Liver (tissue), 9 donors: ENCODE results near the gene DIPK2A. TPM values are rescaled to one million over a fixed set of nuclear protein-coding genes. Genes with fewer than 3 reads are reported as not detected.

ENCODE experiments used
- DNase-seq: peaks from one replicate; pipeline ENCODE4 v3.0.0-alpha.2; 2017; ENCODE audit warnings: low spot score
- H3K27ac ChIP-seq, 2 donors: one replicate each; pipeline ENCODE4 v1.7.0; 2013; ENCODE audit warnings: inconsistent platforms in 2 of 2, low read length in 2 of 2, control low read depth in 1 of 2, low read depth in 1 of 2, mild to moderate bottlenecking in 1 of 2
- H3K27me3 ChIP-seq, 4 donors: one replicate each; pipeline versions ENCODE4 v1.6.1 to v1.7.0; 2013; ENCODE audit warnings: low read length in 3 of 4, inconsistent platforms in 1 of 4, mild to moderate bottlenecking in 1 of 4, moderate library complexity in 1 of 4; ENCODE audit not compliant: control insufficient read depth in 4 of 4, insufficient read depth in 4 of 4
- H3K36me3 ChIP-seq, 4 donors: one replicate each; pipeline versions ENCODE4 v1.6.1 to v1.7.0; 2013; ENCODE audit warnings: low read length in 3 of 4, mild to moderate bottlenecking in 3 of 4, low read depth in 1 of 4, moderate library complexity in 1 of 4; ENCODE audit not compliant: control insufficient read depth in 4 of 4, insufficient read depth in 3 of 4
- H3K4me1 ChIP-seq, 4 donors: one replicate each; pipeline versions ENCODE4 v1.6.1 to v1.7.0; 2013; ENCODE audit warnings: low read length in 3 of 4, mild to moderate bottlenecking in 3 of 4, moderate library complexity in 1 of 4; ENCODE audit not compliant: control insufficient read depth in 4 of 4, insufficient read depth in 4 of 4
- H3K4me3 ChIP-seq, 3 donors: one replicate each; pipeline versions ENCODE4 v1.6.1 to v1.7.0; 2013; ENCODE audit warnings: low read length in 3 of 3, control low read depth in 1 of 3, low read depth in 1 of 3, mild to moderate bottlenecking in 1 of 3
- H3K9ac ChIP-seq, 2 donors: one replicate each; pipeline ENCODE4 v1.7.0; 2013; ENCODE audit warnings: low read length in 2 of 2, mild to moderate bottlenecking in 2 of 2, moderate library complexity in 2 of 2, control low read depth in 1 of 2, low read depth in 1 of 2
- H3K9me3 ChIP-seq, 4 donors: one replicate each; pipeline versions ENCODE4 v1.6.1 to v1.7.0; 2013; ENCODE audit warnings: low read length in 3 of 4; ENCODE audit not compliant: control insufficient read depth in 4 of 4
- ATF3 ChIP-seq: IDR thresholded peaks from 2 replicates; pipeline ENCODE4 v1.6.1; 2016; ENCODE audit warnings: antibody characterized with exemption
- EGR1 ChIP-seq, 2 donors: IDR thresholded peaks; 2 replicates each; pipeline ENCODE4 v1.6.1; 2016 to 2018; ENCODE audit warnings: antibody characterized with exemption in 2 of 2, low read depth in 2 of 2
- FOXA1 ChIP-seq: IDR thresholded peaks from 2 replicates; pipeline ENCODE4 v1.6.1; 2016; ENCODE audit warnings: antibody characterized with exemption
- FOXA2 ChIP-seq: IDR thresholded peaks from 2 replicates; pipeline ENCODE4 v1.6.1; 2016; ENCODE audit warnings: antibody characterized with exemption
- GABPA ChIP-seq, 2 donors: IDR thresholded peaks in 1 of 2; conservative IDR thresholded peaks in 1 of 2; 2 replicates each; pipeline ENCODE4 v1.6.1; 2016; ENCODE audit warnings: antibody characterized with exemption in 2 of 2, mild to moderate bottlenecking in 1 of 2, moderate library complexity in 1 of 2
- HNF4A ChIP-seq, 2 donors: conservative IDR thresholded peaks; 2 replicates each; pipeline ENCODE4 v1.6.1; 2016; ENCODE audit warnings: antibody characterized with exemption in 2 of 2, mild to moderate bottlenecking in 2 of 2
- HNF4G ChIP-seq: IDR thresholded peaks from 2 replicates; pipeline ENCODE4 v1.6.1; 2016; ENCODE audit warnings: antibody characterized with exemption
- JUND ChIP-seq, 2 donors: IDR thresholded peaks; 2 replicates each; pipeline ENCODE4 v1.6.1; 2016; ENCODE audit warnings: antibody characterized with exemption in 2 of 2
- MAX ChIP-seq: IDR thresholded peaks from 2 replicates; pipeline ENCODE4 v1.6.1; 2016; ENCODE audit warnings: antibody characterized with exemption
- NR2F2 ChIP-seq: IDR thresholded peaks from 2 replicates; pipeline ENCODE4 v1.6.1; 2016; ENCODE audit warnings: antibody characterized with exemption
- RAD21 ChIP-seq, 2 donors: IDR thresholded peaks; 2 replicates each; pipeline ENCODE4 v1.6.1; 2016; ENCODE audit warnings: antibody characterized with exemption in 2 of 2, mild to moderate bottlenecking in 2 of 2
- RXRA ChIP-seq, 2 donors: IDR thresholded peaks; 2 replicates each; pipeline ENCODE4 v1.6.1; 2017 to 2018; ENCODE audit warnings: antibody characterized with exemption in 2 of 2, mild to moderate bottlenecking in 1 of 2
- SP1 ChIP-seq: IDR thresholded peaks from 2 replicates; pipeline ENCODE4 v1.6.1; 2018; ENCODE audit warnings: antibody characterized with exemption, mild to moderate bottlenecking
- TAF1 ChIP-seq: conservative IDR thresholded peaks from 2 replicates; pipeline ENCODE4 v1.6.1; 2016; ENCODE audit warnings: antibody characterized with exemption, mild to moderate bottlenecking
- YY1 ChIP-seq: IDR thresholded peaks from 2 replicates; pipeline ENCODE4 v1.6.1; 2016; ENCODE audit warnings: antibody characterized with exemption, mild to moderate bottlenecking
- whole genome bisulfite sequencing: extraction: QIAGEN DNeasy Blood & Tissue Kit; methylation state at CpG from one replicate; pipeline ENCODE4 v1.1.7; 2013; 5-methylcytosine and 5-hydroxymethylcytosine counted together
- polyA plus RNA-seq, 2 donors: library from polyadenylated mRNA; stranded (reverse) in 1 of 2; unstranded in 1 of 2; fragments of 200-250 nt in 1 of 2; fragments of >200 nt in 1 of 2; fragmentation: Nextera tagmentation in 1 of 2; extraction: Ambion mirVana in 1 of 2; gene quantifications; one replicate each; pipeline versions ENCODE4 v1.2.1 to v1.2.3, GENCODE V29; 2013 to 2015
- total RNA-seq, 2 donors: library from RNA; depleted of rRNA; stranded (reverse); fragments of >200 nt; gene quantifications; one replicate each; pipeline ENCODE4 v1.2.3, GENCODE V29; 2014
- TF ChIP-seq, protein P1 (sequence below): fragments of 150-350 bp; IDR thresholded peaks from 2 replicates; pipeline ENCODE4 v1.5.1; 2017; ENCODE audit warnings: improper control_type of control experiment, low read depth, low read length; ENCODE audit not compliant: missing input control
- TF ChIP-seq, protein P2 (sequence below): IDR thresholded peaks from 2 replicates; pipeline ENCODE4 v1.6.1; 2016; ENCODE audit warnings: antibody characterized with exemption
- TF ChIP-seq, protein P3 (sequence below): IDR thresholded peaks from 2 replicates; pipeline ENCODE4 v1.6.1; 2016; ENCODE audit warnings: antibody characterized with exemption, mild to moderate bottlenecking
- donor health status: healthy.
- donor health status: healthy.
- donor health status: healthy.
- donor health status: healthy.
- donor health status: healthy.

DIPK2A gene
- total and polyA plus RNA-seq, 4 donors, result 4.6 to 81.1 (median 23.4) TPM

- H3K9ac ChIP-seq, result peak overlapping the region; percentile 59 to 98
- H3K27me3 ChIP-seq, result no peaks in the 10 kb centered on the region
- H3K27ac ChIP-seq, result peak overlapping the region; percentile 96 to 100
- H3K9me3 ChIP-seq, result no peaks in the 10 kb centered on the region
- peaks cover 0 to 1% (median 0%) of the 10 kb centered on the region in 4 donors for H3K36me3 ChIP-seq
- DNase-seq, result peak; percentile 74
- peak overlapping the region; percentile 81 to 97 (median 89) for H3K4me3 ChIP-seq
- under 1% methylated on average over 83 of the region's 83 CpGs for WGBS
- H3K4me1 ChIP-seq, result peaks cover 0 to 23% (median 12%) of the 10 kb centered on the region in 4 donors
- TF ChIP-seq FOXA1, result no peak
- TF ChIP-seq, protein P1, sequence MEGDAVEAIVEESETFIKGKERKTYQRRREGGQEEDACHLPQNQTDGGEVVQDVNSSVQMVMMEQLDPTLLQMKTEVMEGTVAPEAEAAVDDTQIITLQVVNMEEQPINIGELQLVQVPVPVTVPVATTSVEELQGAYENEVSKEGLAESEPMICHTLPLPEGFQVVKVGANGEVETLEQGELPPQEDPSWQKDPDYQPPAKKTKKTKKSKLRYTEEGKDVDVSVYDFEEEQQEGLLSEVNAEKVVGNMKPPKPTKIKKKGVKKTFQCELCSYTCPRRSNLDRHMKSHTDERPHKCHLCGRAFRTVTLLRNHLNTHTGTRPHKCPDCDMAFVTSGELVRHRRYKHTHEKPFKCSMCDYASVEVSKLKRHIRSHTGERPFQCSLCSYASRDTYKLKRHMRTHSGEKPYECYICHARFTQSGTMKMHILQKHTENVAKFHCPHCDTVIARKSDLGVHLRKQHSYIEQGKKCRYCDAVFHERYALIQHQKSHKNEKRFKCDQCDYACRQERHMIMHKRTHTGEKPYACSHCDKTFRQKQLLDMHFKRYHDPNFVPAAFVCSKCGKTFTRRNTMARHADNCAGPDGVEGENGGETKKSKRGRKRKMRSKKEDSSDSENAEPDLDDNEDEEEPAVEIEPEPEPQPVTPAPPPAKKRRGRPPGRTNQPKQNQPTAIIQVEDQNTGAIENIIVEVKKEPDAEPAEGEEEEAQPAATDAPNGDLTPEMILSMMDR, result peak; percentile 43
- TF ChIP-seq RAD21 (IDR thresholded peaks at IDR 0.05), result peak in 1 of 2 donors; percentile 69
- TF ChIP-seq HNF4A (conservative IDR thresholded peaks at IDR 0.05), result no peak
- no peak for TF ChIP-seq TAF1
These were observed 1.1 kb downstream of the DIPK2A start for GRCh38 chr3:143972505-143973258.

DNA sequence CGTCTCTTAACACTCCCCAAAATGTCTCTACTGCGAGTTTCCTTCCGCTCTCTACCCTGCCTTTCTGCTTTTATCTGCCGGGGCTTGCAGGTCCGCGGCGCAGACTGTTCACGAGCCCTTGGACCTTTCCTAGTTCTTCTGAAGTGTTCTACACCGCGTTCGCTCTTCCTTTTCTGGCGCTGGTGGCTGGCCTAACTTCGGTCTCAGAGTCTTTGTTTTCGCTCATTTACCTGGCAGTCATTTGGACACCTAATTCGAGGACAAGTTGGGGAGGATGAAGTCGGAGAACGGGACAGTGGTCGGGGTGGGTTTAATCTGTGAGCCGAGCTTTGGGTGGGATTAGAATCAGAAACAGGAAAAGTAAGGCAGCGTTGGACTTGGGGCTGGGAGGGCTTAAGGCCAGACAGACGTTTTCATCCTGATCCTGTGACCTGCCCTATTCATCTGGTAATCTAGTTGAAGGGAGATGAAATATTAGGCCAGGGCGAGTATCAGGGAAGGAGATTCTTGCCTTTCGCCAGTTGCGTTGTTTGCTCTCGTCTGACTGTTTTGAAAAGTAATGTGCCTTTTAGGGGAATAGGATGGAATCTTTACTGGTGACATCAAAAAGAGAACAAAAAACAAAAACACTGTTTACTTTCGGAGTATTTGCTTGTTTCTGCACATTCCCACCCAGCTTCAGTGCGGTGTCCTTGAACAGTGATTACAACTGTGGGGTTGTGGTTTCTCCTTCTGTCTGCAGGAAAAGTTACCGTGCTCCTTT, 1.8 kb downstream of the DIPK2A start:
- Histone ChIP-seq H3K4me3 (peak overlapping the region; percentile 81 to 97 (median 89)), H3K4me1 (peaks cover 1 to 28% (median 12%) of the 10 kb centered on the region in 4 donors), H3K9ac (peak overlapping the region; percentile 59 to 98), H3K27me3 (no peaks in the 10 kb centered on the region), H3K9me3 (no peaks in the 10 kb centered on the region), H3K36me3 (peaks cover 0 to 1% (median 0%) of the 10 kb centered on the region in 4 donors), H3K27ac (peak overlapping the region; percentile 96 to 100)
- under 1% methylated on average over 28 of the region's 28 CpGs for WGBS
- TF ChIP-seq HNF4G (no peak), NR2F2 (no peak), JUND (IDR thresholded peaks at IDR 0.05) (peak in 1 of 2 donors; percentile 24), RXRA (IDR thresholded peaks at IDR 0.05) (peak in 1 of 2 donors; percentile 29), HNF4A (conservative IDR thresholded peaks at IDR 0.05) (peak; percentile 7 to 41), TAF1 (peak; percentile 18), MAX (peak; percentile 33), YY1 (peak; percentile 64), FOXA2 (peak; percentile 46), FOXA1 (peak; percentile 60), RAD21 (IDR thresholded peaks at IDR 0.05) (peak in 1 of 2 donors; percentile 80), GABPA (IDR thresholded peaks at IDR 0.05 in 1 of 2, conservative IDR thresholded peaks at IDR 0.05 in 1 of 2) (no peak), SP1 (peak; percentile 17), EGR1 (IDR thresholded peaks at IDR 0.05; ENCODE audit: low read depth in 2 of 2) (no peak), ATF3 (no peak)
- TF ChIP-seq, protein P2, sequence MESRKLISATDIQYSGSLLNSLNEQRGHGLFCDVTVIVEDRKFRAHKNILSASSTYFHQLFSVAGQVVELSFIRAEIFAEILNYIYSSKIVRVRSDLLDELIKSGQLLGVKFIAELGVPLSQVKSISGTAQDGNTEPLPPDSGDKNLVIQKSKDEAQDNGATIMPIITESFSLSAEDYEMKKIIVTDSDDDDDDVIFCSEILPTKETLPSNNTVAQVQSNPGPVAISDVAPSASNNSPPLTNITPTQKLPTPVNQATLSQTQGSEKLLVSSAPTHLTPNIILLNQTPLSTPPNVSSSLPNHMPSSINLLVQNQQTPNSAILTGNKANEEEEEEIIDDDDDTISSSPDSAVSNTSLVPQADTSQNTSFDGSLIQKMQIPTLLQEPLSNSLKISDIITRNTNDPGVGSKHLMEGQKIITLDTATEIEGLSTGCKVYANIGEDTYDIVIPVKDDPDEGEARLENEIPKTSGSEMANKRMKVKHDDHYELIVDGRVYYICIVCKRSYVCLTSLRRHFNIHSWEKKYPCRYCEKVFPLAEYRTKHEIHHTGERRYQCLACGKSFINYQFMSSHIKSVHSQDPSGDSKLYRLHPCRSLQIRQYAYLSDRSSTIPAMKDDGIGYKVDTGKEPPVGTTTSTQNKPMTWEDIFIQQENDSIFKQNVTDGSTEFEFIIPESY, result peak; percentile 33
- TF ChIP-seq, protein P3, sequence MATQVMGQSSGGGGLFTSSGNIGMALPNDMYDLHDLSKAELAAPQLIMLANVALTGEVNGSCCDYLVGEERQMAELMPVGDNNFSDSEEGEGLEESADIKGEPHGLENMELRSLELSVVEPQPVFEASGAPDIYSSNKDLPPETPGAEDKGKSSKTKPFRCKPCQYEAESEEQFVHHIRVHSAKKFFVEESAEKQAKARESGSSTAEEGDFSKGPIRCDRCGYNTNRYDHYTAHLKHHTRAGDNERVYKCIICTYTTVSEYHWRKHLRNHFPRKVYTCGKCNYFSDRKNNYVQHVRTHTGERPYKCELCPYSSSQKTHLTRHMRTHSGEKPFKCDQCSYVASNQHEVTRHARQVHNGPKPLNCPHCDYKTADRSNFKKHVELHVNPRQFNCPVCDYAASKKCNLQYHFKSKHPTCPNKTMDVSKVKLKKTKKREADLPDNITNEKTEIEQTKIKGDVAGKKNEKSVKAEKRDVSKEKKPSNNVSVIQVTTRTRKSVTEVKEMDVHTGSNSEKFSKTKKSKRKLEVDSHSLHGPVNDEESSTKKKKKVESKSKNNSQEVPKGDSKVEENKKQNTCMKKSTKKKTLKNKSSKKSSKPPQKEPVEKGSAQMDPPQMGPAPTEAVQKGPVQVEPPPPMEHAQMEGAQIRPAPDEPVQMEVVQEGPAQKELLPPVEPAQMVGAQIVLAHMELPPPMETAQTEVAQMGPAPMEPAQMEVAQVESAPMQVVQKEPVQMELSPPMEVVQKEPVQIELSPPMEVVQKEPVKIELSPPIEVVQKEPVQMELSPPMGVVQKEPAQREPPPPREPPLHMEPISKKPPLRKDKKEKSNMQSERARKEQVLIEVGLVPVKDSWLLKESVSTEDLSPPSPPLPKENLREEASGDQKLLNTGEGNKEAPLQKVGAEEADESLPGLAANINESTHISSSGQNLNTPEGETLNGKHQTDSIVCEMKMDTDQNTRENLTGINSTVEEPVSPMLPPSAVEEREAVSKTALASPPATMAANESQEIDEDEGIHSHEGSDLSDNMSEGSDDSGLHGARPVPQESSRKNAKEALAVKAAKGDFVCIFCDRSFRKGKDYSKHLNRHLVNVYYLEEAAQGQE, result peak; percentile 69
- TF ChIP-seq, protein P1, result no peak
- DNase-seq, result no peak
